Measurements from ENCODE around the gene KANK4.

The KANK4 gene

DNA sequence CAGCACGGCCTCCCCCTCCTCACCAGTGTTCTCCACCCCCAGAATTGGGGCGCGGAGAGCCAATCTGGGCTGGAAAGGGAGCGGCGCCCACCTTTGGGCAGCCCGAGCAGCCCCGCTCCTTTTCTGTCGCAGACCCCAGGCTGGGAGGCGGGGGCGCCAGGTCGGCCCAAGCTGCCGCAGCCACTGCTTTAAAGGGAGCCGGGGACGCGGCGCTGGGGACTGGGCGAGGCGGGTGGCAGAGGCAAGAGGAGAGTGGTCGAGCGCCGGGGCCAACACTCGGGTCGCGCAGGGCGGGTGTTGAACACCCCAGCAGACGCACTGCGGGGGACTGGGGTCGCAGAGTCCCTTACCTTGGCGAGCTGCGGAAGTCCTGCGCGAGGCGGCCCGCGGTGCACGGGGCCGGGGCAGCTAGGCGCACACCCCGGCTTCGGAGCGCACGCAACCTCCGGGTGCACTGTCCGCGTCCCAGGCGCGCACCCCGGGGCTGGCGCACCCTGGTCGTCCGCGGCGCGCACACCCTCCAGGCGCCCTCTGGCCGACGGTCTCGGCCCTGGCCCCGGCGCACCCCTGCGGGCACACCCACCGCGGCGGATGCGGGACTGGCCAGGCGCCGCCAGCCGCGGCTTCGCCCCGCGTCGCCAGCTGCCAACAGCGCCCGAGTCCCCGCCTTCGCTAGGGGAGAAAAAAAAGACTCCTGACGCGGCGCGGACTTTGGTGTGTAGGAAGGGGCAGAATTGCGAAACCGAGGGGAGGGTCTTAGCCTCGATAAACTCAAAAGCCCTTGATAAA lies at the start of gene KANK4:
Gene KANK4 (minus strand): TSS at position 679 of the 789 bp plus-strand sequence. CDS start 37,870 bp downstream, outside the sequence.
- DNase-seq (ENCODE audit: low read depth in 2 of 3, low spot score in 1 of 3): no peak

DNA sequence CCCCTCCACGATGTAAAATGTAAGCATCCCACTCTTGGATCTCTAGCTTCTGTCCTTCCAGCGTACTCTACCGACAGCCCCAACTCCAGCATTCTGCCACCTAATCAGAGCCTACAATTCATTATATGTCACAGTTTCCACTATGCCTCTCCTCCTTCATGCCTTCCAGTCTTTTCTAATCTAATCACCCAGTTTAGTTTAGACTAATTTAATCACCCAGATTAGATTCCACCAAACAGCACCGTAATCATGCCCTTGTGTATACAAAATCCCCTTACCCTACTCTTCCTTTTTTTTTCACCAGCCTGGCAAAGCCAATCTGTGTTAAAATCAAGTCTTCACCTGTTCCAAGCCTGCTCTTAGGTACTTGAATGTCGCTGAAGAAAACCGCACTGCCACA lies 49.8 kb upstream of the KANK4 start:
- no peak for DNase-seq (ENCODE audit: low read depth in 2 of 3, low spot score in 1 of 3)

DNA sequence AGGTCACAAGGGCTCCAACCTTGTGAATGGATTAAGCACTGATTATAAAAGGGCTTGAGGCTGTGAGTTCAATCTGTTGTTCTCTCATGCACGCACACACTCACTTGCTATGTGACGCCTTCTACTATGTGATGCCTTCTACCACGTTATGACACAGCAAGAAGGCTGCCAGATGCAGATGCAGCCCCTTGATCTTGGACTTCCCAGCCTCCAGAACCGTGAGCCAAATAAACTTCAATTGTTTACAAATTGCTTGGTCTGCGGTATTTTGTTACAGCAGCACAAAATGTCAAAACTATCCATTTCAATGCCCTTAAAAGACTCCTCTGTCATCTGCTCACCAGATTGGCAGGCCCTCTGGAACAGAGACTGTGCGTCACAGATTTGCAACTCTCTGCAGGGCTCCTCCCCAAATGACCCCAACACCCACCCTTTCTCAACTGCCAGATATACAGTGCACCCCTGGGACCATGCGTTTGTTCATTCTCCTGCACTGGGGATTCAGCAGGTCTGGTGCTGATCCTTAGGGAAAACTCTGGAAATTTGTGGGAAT lies 47.8 kb upstream of the KANK4 start:
- DNase-seq (ENCODE audit: low read depth in 2 of 3, low spot score in 1 of 3): no peak

DNA sequence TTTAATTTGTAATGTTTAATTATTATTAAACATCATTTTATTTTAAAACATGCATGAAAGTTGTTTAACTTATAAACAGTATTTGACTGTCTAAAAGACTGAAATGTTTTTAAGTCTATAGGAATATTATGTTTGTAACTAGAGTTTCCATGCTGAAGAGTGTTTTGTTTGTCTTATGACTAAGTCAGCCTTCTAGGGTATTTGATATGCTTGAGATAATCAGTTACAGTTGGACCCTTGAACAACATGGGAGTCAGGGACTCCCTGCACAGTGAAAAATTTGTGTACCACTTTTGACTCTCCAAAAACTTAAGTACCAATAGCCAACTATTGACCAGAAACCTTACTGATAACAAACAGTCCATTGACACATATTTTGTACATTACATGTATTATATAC lies 45.5 kb upstream of the KANK4 start:
- DNase-seq (ENCODE audit: low read depth in 2 of 3, low spot score in 1 of 3): no peak

DNA sequence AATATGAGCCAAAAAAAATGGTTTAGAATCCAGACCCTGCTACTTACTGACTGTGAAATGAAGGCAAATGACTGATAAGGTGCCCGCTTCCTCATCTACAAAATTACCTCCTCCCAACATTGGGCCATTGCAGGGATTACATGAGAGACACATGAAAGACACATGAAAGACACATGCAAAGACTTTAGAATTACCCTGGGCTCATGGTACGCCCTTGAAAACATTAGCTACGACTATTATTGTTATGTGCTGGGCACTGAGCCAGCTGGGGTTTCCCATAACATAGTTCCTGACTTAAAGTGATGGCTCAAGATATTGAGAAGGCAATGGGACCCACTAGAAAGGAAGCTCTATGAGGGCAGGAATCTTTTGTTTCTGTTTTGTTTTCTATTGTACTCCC lies 43.7 kb upstream of the KANK4 start:
- no peak for DNase-seq (ENCODE audit: low read depth in 2 of 3, low spot score in 1 of 3)

DNA sequence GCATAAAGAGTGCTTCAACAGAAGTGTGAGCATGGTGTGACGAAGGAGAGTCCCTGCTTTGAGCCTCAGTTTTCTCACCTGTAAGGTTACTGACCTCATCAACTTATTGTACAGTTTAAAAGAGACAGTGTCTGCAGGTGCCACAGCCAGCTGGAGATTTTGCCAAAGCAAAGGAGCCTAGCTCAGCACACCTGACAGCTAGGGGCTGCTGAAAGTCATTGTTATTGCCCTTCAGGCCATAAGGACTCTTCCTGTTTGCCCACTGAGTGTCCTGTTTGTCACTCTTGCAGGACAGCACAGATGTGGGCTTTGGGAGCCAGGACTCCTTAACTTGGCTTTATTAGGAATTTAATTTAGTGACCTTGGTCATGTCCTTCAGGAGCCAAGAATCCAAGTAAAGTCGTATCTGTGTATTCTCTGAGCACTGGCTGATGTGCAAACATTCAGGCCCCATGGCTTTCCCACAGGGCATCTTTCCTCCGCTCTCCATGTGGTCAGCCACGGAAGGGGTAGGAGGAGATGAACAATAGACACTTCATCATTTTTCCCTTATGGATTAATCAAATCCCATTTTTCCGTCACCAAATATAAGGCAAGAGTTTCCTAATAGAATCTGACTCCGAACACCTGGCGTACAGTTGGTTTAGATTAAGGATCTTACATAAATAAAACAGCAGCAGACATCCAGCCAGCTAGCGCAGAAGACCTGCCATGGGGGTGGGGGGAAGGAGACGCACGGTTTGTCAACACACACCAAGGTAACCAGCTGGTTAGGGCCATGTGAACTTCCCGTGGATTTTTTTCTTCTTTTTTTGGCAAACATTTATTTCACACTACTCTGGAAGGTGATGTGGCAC lies 43.1 kb upstream of the KANK4 start:
- DNase-seq (ENCODE audit: low read depth in 2 of 3, low spot score in 1 of 3): no peak

DNA sequence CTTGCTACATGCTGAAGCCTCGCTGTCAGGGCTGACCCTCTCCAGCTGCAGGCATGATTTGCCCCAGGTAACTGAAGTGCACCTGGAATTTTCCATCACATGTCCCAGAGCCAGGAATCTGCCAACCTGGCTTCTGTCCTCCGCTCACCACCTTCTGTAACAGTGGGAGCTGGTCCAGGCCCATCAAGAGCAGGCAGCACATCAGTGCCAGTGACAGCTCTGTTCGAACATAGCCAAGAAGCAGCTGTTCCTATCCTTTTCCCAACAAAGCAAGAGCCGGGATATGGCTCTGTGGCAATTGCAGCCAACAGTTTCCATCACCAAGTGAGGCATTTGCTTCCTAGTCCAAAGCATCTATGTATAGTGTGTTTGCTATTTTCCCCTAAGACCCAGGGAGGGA lies 42.2 kb upstream of the KANK4 start:
- no peak for DNase-seq (ENCODE audit: low read depth in 2 of 3, low spot score in 1 of 3)

DNA sequence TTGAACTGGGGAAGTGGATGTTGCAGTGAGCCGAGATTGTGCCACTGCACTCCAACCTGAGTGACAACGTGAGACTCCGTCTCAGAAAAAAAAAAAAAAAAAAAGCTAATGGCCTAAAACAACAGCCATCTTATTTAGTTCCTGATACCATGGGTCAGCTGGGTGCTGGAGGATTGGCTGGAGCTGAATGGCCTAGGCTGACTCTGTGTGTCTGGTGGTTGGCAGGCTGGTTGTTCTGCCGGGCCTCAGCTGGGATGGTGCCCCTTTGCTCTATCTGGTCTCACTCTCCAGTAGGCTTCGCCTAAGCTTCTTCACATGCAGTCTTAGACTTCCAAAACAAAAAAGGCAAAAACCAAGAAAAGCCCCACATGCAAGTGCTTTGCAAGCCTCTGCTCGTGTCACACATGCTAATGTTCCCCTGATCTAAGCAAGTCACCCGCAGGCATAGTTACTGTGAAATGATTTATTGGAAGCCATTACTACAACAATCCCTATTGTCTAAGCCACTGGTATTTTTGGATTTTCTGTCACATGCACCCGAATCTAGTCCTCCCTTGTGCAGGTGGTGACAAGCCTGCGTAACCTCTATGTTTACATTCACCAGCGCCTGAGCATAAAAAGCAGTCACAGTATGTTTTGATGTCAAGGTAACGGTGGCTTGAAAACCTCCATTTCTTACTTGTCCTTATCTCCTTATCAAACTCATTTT lies 39.6 kb upstream of the KANK4 start:
- DNase-seq (ENCODE audit: low read depth in 2 of 3, low spot score in 1 of 3): no peak

DNA sequence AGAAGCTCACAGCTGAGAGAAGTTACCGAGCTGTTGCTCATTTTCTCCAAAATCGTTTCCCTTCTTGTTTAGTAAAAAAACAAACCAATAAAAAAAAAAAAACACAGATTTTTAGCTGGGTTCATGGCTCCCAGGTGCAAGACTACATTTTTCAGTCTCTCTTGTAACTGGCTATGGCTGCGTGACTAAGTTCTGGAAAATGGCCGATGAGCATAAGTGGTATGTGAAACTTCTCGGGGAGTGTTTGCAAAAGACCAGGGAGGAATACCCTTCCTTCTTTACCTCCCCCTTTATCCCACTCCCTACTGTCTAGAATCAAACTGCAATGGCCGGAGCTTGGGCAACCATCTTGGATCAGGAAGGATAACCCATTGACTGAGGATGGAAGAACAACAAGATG lies 38.7 kb upstream of the KANK4 start:
- DNase-seq (ENCODE audit: low read depth in 2 of 3, low spot score in 1 of 3): no peak

DNA sequence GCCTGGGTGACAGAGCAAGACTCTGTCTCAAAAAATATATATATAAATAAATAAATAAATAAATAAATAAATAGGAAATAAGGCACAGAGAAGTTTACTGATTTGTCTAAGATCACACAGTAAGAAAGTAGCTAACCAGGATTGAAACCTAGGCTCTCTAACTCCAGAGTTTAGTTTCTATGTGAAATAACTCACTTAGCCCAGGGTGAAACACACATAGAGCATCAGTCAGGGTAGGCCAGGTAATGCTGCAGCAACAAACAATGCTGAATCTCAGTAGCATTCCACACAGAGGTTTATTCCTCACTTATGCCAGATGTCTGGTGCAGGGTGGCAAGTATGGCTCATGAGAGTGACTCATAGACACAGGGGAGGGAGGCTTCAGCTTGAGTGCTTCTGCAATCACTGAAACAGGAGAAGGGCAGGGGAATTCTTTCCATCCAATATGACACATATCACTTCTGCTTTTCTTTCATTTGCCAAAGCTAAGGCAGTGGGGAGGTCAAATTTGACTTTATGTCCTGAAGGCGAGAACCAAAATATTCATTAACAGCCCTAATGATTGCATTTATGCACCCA lies 37.1 kb upstream of the KANK4 start:
- no peak for DNase-seq (ENCODE audit: low read depth in 2 of 3, low spot score in 1 of 3)

DNA sequence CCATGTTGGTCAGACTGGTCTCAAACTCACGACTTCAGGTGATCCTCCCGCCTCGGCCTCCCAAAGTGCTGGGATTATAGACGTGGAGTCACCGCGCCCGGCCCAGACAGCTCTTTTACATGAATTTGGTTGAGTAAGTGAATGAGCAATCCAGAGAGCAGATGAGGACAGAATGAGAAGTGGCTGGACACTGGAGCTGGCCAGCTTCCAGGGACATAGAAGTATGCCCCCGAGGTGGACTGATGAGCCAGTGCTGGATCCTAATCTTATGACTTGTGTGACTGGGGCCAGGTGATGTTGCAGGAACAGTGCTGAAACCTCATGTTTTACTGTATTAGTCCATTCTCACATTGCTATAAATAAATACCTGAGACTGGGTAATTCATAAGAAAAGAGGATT lies 35.9 kb upstream of the KANK4 start:
- DNase-seq (ENCODE audit: low read depth in 2 of 3, low spot score in 1 of 3): no peak

DNA sequence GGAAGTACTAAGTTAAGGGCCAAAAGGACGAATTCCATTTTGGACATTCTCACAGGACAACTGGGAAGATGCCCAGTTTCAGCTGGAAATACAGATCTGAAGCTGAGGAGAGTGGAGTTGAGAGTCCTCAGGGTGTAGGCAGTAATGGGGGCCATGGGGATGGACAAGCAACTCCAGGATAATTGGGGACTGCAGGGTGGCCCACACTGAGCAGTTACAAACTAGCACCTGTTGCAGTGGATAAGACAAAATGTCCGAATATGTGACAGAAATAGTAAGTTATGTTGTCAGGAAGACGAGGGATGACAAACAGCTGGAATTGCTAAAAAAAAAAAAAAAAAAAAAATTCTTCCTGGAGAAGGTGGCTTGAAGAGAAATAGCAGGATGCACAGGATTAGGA lies 34.6 kb upstream of the KANK4 start:
- DNase-seq (ENCODE audit: low read depth in 2 of 3, low spot score in 1 of 3): no peak

DNA sequence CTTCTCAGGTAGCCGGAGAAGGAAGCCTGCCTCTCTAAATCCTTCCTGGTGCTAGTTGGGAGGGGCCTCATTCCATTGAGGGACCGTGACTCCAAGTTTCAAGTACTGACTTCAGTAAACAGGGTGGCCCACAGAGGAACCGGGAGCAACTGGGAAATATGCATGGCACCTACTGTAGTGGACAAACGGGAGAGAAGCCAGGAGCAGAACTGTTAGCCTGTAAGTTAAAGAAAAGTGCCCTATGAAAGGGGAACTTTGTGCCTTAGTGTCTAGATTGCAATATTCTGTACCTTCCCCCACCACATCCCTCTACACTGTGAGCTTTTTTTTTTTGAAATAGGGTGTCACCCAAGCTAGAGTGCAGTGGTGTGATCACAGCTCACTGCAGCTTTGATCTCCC lies 33.2 kb upstream of the KANK4 start:
- DNase-seq (ENCODE audit: low read depth in 2 of 3, low spot score in 1 of 3): no peak

DNA sequence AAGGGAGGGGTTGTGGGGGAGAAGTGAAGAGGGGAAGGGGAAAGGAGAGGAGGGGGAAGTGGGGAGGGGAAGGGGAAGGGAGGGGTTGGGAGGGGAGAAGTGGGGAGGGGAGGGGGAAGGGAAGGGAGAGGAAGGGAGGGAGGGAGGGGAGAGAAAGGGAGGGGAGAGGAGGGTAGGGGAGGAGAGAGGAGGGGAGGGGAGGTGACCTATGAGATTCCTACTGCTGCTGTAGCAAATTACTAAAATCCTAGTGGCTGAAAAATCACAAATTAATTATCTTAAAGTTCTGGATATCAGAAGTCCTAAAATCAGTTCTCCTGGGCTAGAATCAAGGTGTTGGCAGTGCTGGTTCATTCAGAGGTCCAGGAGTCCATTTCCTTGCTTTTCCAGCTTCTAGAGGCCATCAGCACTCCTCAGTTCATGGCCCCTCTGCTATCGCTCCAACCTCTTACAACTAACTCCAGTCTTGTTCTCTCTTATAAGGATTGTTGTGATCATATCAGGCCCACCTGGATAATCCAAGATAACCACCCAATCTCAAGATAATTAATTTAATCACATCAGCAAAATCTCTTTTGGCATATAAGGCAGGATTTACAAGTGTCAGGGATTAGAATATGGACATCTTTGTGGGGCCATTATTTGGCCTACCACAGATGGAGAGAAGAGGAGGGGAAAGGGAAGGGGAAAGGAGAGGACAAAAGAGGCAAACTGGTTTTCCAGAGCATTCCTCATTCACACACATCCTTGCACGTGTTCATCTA lies 30.4 kb upstream of the KANK4 start:
- no peak for DNase-seq (ENCODE audit: low read depth in 2 of 3, low spot score in 1 of 3)

DNA sequence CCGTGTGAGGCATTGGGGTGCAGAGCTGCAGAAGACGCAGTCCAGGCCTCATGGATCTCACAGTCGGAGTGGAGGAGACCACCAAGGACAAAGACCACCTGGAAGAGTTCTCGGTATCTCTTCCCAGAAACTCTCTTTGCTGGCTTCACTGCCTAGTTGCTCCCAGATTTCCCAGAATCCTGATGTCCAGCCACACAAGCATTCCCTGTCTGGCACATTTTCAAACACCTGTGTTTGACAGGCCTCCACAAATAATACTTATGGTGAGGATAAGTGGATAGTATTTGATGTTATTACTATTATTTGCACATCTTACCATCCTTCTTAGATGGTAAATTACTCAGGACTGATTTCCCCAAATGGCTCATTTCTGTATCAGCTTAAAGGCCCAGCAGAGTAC lies 27.7 kb upstream of the KANK4 start:
- no peak for DNase-seq (ENCODE audit: low read depth in 2 of 3, low spot score in 1 of 3)

DNA sequence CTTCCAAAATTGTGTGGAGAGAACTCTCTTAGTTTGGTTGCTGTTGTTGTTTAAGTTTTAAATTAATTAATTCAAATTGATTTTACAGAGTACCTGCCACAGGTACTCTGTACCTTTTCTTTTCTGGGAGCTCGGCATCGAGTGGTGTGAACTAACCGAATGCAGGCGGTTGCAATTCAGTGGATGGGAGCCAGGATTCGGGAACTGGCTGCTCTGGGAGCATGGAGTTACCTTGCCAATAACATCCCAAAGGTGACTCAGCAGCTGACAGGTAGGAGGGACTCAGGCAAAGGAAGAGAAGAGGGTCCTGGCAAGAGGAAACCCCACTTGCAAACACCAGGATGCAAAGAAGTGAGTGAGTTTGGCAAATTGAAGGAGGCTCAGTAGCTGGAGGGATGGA lies 24.7 kb upstream of the KANK4 start:
- no peak for DNase-seq (ENCODE audit: low read depth in 2 of 3, low spot score in 1 of 3)

DNA sequence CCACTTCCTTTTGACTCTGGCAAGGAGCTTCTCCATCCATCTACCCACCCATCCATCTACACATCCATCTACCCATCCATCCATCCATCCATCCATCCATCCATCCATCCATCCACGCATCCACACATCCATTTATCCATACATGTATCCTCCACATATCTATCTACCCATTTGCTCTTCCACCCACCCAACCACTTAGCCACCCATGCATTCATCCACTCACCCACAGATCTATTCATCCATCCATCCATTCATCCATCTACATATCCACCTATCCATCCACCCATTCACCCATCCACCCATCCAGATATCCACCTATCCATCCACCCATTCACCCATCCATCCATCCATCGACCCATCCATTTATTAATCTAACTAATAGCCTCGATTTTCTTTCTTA lies 23.0 kb upstream of the KANK4 start:
- no peak for DNase-seq (ENCODE audit: low read depth in 2 of 3, low spot score in 1 of 3)

DNA sequence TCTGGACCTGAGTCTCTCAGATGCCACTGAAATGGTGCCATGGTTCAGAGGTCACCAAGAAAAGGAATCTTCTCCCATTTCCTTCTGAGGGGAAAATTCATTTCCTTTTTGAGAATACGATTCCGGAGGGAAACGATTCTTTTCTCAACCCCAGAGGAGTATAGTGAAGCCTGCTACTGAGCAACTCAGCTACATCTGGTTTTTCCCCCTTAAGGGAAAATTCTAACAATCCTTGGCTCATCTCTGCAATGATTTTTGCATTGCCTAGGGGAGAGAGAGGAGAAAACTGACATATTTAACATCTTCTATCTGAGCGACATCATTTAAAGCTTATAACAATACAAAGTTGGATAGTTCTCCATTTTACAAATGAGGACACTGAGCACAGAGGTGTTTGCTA lies 22.4 kb upstream of the KANK4 start:
- DNase-seq (ENCODE audit: low read depth in 2 of 3, low spot score in 1 of 3): no peak

DNA sequence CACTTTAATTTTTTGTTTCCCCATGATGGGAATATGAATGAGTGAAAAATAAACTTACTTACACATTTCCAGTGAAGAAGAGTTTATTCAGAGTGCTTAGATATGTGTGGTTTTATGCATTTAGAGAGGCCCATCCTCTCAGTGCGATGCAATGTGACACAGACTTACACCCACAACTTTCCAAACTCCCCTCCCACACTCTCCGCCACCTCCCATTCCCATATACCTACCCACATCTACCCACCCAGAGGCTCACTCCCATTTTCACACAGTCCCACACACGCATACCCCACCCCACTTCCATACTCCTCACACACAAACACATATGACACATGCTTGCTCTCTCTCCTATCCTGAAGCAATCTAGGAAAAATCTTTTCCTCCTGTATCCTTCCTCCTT lies 21.9 kb upstream of the KANK4 start:
- no peak for DNase-seq (ENCODE audit: low read depth in 2 of 3, low spot score in 1 of 3)
